Occipital lobe (tissue), 2 donors: Measurements from ENCODE around the gene NFYC. TPM values are rescaled to one million over a fixed set of nuclear protein-coding genes. Genes with fewer than 3 reads are reported as not detected.

Experiments
- DNase-seq: peaks from one replicate; lab custom pipeline; 2025; lab: John Stamatoyannopoulos, UW
- total RNA-seq: library from RNA; depleted of rRNA; stranded (reverse); fragments of >200 nt; gene quantifications from one replicate; pipeline ENCODE4 v1.2.3, GENCODE V29; 2014

The NFYC gene
- total RNA-seq, result 34.6 TPM

GRCh38 chr1:40691538-40692428, at the start of gene NFYC:
Gene NFYC, plus strand, starts transcription at chr1:40691704. Its CDS starts 47,140 bp downstream, at chr1:40738844.
- peak; percentile 92 for DNase-seq

- DNase-seq, result no peak
Measured at GRCh38 chr1:40645118-40645680, 46.3 kb upstream of the NFYC start.

GRCh38 chr1:40646315-40646714, 45.2 kb upstream of the NFYC start:
- DNase-seq, result no peak

GRCh38 chr1:40648200-40648599, 43.3 kb upstream of the NFYC start:
- no peak for DNase-seq

GRCh38 chr1:40648928-40649591, 42.4 kb upstream of the NFYC start:
- no peak for DNase-seq

- peak; percentile 52 for DNase-seq
Measured at GRCh38 chr1:40649592-40649930, 41.9 kb upstream of the NFYC start.

GRCh38 chr1:40650075-40650474, 41.4 kb upstream of the NFYC start:
- DNase-seq, result no peak

- peak; percentile 71 for DNase-seq
Measured at GRCh38 chr1:40651138-40651857, 40.2 kb upstream of the NFYC start.

GRCh38 chr1:40652468-40652867, 39.0 kb upstream of the NFYC start:
- no peak for DNase-seq

- no peak for DNase-seq
Measured at GRCh38 chr1:40652979-40653378, 38.5 kb upstream of the NFYC start.

- no peak for DNase-seq
Measured at GRCh38 chr1:40653851-40654537, 37.5 kb upstream of the NFYC start.

- DNase-seq, result no peak
Measured at GRCh38 chr1:40657046-40657445, 34.5 kb upstream of the NFYC start.

GRCh38 chr1:40658751-40659648, 32.5 kb upstream of the NFYC start:
- no peak for DNase-seq

- DNase-seq, result no peak
Measured at GRCh38 chr1:40659649-40659947, 31.9 kb upstream of the NFYC start.

- DNase-seq, result no peak
Measured at GRCh38 chr1:40661678-40662077, 29.8 kb upstream of the NFYC start.

GRCh38 chr1:40662151-40662550, 29.4 kb upstream of the NFYC start:
- DNase-seq, result no peak

GRCh38 chr1:40662864-40663263, 28.6 kb upstream of the NFYC start:
- no peak for DNase-seq

GRCh38 chr1:40663324-40664166, 28.0 kb upstream of the NFYC start:
- DNase-seq, result no peak

GRCh38 chr1:40664167-40664537, 27.4 kb upstream of the NFYC start:
- DNase-seq, result no peak

GRCh38 chr1:40664791-40665190, 26.7 kb upstream of the NFYC start:
- DNase-seq, result no peak
